Activated T-helper 9 cell treated with anti-CD3 and anti-CD28 coated beads, Interleukin-2, amount 50 U/mL, for 16 hours (primary cell): ENCODE data around the gene RAET1E.
"Not testable (repeated sequence)": the region's sequence is repeated elsewhere in the genome, so short reads cannot be mapped to it uniquely, and the experiment has no call there.

ENCODE experiments used
- DNase-seq: peaks from one replicate; pipeline ENCODE4 v3.0.0-alpha.2; 2020; ENCODE audit warnings: low read depth

The RAET1E gene

DNA sequence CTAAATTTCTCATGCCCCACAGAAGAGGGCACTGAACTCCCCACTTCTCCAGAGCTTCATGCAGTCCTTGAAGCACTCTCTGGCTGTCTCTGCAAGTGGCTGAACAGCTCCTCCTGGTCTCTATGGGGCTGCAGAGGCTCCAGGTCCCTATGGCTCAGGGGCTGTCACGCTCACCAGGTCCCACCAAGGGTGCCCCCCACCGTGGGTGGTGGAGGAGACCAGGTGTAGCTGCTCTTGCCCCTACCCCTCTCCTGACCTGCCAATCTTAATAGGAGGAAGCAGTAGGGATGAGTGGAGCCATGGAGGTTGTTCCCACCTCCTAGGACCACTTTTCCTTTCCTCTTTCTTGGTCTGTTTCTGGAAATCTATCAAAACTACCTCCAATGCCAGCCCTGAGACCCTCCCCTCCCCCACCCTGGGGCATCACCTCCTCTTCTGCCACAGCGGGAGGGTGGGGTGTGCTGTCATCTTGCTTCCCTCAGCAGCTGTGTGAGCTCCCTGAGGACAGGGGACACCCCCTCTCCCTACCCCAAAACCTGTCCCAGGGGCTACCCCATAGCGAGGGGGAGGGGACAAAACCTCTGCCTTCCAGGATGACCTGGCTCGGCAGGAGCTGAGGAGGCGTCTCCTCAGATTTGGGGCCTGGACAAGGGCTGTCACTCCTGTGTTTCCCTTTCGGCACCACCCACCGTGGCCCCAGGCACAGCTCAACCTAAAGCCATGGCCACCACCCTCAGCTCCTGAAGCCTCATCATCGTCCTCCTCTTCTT, 12.0 kb upstream of the RAET1E start:
- DNase-seq: no peak

DNA sequence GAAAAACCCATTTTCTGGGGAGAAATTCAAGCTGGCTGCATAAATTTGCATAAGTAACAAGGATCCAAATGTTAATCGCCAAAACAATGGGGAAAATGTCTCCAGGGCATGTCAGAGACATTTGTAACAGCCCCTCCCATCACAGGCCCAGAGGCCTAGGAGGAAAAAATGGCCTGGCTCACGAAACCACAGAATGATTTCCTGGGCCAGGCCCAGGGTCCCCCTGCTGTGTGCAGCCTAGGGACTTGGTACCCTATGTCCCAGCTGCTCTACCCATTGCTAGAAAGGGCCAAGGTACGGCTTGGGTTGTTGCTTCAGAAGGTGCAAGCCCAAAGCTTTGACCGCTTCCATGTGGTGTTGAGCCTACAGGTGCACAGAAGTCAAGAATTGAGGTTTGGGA, 10.6 kb upstream of the RAET1E start:
- not testable (repeated sequence) for DNase-seq

DNA sequence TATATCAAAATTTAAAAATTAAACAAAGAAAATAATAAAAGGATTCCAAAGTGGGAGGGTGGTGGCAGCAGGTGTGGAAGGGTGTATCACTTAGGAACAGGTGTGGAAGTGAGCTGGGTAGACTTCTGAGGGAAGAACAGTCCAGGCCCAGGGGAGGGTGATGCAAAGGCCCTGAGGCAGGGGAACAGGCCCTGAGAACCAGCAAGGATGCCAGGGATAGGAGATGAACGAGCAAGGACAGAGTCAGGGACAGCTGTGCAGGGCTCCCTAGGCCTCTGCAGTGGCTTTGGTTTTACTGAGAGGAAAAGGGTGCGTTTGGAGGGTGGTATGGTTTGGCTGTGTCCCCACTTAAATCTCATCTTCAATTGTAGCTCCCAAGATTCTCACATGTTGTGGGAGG, 9.4 kb upstream of the RAET1E start:
- DNase-seq: no peak

DNA sequence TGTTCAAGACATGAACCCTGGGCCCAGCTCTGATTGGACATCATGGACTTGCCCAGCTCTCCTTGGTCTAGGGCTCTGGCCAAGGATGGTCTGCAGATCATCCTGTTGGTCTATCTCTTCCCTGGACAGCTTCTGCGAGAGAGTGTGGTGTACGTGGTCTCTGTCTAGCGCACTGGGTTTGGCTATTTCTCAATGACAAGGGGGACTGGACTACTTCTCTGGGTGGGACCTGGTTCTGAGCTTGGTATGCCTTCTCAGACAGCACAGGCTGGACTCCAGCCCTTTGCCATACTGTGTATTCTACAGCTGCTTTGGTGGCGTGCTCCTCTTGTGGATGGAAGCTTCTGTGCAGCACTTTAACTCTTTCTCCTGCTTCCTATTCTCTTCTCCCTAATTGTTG, 8.5 kb upstream of the RAET1E start:
- DNase-seq: no peak

DNA sequence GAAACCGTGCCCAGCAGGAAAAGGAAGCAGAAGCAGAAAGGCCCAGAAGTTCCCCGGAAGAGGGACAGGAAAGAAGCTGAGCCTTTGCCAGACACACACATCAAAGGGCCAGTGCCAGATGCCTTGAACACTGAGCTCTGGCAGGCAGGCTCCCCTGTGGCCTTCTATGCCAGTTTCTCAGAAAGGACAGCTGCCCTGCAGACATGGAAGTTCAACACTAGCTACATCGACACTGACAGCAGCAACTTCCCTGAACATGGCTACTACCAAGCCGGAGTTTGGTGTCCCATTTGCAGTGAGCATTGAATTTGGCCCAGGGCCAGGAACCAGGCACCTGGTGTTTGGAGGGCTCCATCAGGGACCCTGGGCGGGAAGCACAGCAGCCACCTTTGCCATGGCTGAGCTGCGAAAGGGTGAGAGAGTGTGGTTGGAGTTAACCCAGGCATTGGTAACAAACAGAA, 8.0 kb upstream of the RAET1E start:
- no peak for DNase-seq

DNA sequence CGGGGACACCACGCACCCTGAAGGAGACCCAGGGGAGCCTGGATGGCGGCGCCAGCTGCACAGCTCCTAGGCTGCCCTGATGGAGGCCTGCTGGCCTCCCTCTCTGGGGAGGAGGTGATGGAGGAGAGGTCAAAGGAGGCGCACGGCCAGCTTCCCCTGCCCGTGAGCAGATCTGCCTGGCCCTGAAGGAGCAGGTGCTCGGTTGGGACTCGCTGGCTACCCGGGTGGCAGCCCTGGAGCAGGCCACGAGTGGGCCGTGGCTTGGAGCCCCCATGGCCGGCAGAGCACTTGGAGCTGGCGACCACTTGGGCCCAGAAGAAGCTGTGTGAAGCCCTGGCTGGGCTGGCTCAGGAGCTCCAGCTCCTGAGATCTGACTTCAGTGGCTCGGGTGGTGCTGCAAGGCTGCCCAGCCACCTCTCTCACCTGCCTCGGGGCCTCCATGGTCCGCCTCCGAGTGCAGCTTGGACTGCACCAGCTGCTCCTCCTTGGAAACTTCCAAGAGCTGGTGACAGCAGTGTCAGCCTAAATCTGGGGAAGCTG, 7.5 kb upstream of the RAET1E start:
- DNase-seq: no peak

DNA sequence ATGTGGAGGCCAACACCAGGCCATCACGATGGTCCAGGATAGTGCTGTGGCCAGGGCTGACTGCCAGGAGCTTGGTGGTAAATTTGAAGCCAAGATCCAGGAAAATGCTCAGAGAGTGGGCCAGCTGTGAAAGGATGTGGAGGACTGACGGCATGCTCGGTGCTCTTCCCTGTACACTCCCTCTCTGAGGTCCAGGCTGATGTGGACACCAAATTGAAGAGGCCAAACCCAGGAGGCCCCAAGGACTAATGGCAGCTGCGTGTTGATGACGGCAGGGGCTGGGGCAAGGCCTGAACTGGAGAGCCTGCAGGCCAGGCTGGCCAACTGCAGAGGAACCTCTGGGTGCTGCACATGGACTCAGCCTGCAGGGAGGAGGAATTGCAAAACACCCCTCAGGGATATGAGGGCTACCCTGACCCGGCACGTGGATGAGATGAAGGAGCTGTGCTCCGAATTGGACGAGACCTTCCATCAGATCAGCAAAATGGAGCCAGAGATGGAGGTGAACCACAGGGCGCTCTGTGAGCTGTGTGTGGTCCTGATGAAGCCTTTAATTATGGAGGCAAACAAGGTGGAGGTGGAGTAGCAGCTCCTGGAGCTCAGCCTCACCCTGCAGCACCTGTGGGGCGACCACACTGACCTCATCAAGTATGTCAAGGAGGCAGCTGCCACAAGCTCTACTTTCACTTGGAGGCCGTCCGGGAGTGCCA, 6.9 kb upstream of the RAET1E start:
- DNase-seq: no peak

DNA sequence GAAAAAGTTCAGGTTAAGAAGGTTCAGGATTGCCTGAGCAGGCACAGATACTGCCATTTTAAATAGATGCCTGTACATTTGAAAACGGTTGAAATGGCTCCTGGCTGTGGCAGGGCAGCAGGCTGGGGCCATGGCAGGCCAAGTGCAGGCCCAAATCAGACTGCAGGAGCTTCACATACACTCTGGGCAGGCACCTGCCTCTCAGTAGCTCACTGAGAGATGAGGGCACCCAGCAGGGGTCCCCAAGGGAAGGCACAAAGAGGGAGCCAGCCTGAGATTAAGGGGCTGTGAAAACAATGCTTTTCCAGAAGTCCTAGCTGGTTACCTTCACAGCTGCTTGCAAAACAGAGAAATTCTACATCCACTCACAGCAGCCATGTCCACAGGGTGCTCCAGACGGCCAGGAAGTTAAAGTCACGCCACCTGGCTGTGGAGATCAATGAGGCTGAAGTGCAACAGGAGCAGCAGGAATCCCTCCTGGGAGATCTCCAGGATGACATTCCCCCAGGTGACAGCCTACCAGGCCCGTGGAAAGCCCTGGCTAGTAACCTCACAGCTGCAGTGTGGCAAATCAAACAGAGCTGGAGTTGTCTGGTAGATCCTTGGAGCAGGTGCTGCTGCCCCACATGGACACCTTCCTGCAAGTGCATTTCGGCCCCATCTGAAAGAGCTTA, 6.2 kb upstream of the RAET1E start:
- DNase-seq: no peak

DNA sequence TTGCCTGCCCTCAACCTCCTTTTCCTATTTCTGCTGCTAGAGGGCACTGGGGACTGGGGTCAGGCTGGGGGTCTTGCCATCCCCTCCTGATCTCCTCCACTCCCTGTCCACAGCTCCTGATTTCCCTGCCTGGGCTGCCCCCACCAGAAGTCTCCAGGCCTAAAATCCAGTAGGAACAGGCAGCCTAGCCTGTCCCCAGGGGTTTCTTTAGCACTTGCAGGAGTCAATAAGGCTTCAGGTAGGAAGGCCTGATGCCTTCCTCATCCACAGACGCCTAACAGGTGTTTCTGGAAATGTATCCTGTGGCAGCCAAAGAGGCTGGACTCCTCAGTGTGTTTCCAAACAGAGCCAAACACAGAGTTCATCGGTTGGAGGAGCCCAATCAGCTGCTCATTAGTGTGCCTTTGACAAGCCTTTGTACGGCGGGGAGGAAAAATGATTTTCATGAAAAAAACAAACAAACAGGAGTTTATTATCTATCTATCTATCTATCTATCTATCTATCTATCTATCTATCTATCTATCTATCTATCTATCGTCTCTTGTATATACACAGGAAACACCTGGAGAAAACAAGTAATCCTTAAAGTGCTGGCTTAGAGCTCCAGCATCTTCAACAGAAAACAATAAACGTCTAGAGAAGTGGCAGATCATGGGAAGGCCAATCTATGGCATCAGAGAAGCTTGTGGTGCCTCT, 3.7 kb upstream of the RAET1E start:
- no peak for DNase-seq

DNA sequence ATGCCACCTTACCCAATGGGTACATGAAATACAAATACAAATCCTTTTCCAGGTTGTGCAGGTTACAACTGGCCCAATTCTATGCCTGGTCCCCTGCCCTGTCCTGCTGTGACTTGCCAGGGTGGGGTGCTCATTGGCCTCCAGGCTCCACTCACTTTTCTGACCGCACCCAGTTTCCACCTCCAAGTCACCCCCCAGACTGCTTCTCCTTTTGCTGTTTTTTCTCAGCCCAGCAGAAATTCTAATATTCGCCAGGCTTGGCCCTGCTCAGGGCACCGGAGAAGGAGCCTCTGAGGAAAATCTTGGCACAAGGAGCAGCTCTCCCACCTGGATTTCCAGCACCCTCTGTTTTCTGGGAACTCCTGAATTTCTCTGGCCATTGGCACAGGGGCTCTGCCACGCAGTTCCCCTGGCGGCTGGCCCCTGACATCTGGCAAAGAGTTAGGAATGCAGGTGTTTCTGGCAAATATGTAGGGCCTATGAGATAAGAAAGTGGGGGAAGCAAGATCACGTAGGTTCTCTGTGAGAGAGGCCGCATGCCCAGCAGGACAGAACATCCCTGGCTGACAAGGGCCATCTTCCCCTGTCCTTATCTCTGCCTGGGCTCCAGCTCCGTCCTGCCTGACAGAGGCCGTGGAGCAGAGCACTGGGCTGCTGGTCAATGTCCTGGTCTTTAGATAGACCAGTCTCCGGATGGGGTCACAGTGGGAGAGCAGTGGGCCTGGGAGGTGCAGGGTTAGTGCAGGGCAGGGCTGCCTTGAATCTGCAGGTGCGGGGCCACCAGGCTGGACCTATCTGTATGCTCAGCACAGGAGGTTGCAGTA, 2.9 kb upstream of the RAET1E start:
- no peak for DNase-seq

DNA sequence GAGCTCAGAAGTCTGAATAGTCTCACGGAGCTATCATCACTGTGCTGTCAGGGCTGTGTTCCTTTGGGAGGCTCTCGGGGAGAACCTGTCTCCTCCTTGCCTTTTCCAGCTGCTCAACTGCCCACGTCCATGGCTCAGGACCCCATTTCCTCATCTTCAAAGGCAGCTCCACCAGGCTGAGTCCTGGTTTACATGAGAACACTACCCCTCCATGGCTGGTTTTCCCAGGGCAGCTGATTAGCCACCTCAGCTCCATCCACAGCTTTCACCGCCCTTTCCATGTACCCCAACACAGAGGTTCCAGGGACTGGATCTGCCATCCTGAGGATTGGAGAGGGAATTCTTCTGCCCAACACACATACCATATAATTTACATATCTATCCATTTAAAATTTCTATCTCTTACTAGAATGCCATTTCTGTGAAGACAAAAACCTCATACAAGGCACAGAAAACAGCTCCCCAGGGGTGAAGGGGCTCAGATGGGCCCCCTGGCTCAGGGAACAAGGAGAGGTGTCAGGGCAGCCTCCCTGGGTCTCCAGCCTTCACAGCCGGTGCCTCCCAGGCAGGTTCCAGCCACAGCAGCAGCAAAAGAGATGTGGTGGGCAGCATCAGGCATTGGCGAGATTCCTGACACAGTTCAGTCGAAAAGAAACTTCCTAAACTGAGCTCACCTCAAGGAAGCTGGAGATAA, 2.2 kb upstream of the RAET1E start:
- DNase-seq: no peak

DNA sequence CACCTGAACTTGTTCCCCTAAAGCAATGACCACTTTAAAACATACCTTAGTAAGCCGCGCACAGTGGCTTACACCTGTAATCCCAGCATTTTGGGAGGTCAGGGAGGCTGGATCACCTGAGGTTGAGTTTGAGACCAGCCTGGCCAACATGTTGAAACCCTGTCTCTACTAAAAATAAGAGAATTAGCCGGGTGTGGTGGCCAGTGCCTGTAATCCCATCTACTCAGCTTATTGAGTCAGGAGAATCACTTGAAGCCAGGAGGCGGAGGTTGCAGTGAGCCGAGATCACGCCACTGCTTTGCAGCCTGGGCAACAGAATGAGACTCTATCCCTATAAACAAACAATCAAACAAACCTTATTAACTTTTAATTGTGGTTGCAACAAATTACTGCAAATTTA, 1.6 kb upstream of the RAET1E start:
- DNase-seq: no peak

DNA sequence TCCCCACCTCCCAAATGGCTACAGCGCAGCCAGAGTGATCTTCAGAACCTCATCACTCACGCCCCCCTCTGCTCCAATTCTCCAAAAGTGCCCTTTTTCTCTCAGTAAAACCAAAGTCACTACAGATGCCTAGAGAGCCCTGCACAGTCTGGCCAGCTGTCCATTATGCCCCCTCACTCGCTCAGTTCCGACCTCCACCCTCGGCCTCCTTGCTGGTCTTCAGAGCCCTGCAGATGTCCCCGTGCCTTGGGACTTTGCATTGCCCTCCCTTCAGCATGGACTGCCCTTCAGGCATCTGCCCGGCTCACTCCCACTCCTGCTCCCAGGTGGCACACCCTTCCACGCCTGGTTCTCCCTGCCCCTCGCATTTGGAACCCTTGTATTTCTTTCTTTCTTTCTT, 1.1 kb upstream of the RAET1E start:
- DNase-seq: no peak

DNA sequence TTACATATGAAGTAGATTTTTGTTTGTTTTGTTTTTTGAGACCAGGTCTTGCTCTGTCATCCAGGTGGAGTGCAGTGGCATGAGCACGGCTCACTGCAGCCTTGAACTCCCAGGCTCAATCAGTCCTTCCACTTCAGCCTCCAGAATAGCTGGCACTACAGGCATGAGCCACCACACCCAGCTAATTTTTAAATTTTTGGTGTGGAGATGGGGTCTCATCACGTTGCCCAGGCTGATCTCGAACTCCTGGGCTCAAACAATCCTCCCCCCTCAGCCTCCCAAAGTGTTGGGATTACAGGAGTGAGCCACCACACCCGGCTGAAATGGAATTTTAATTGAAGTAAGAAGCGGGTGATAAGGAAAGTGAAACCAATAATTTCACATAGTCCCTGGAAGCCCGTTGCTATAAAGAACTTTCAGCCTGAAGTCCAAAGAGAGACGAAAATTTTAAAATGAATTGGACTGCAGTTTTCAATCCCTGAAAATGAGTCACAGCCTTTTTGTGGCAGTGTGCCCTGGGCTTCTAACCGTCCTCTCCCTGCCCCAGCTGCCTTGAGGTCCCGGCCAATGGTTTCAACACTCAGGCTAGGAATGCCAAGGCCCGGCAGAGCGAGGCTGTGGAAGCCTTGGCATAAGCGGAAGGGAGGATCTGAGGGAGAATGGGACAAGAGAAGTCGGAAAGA, 757 bp downstream of the RAET1E start:
- no peak for DNase-seq

DNA sequence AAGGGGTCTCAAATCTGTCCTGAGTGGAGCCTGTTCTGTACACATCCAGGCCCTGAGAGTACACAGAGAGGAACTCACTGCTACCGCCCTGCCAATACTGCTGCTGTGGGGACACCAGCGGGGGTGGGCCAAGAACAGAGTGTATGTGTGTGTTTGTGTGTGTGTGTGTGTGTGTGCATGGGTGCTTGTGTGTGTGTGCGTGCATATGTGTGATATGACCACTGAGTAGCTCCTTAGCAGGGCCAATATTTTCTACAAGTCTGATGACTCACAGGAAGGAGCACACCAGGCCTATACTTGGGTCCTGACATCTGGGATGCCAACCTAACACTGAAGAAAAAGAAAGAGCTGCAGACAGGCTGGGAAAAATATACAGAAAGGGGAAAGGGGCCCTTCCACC, 1.4 kb downstream of the RAET1E start:
- DNase-seq: no peak

DNA sequence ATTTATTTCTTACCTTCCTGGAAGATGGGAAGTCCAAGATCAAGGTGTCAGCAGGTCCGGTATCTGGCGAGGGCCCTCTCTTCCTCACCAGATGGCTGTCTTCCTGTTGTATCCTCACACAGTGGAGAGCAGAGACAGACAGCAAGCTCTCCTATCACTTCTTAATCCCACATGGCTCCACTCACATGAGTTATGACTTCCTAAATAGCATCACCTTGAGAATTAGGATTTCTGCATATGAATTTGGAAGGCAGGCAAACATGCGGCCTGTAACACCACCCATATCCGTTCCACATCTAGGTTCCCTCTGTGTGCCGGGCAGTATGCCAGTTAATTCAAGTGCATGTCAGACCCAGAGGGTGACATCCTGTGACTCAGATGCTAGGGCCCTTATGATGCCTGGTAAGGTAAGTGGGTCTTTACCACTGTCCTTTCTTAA, 2.1 kb downstream of the RAET1E start:
- peak; percentile 8 for DNase-seq

DNA sequence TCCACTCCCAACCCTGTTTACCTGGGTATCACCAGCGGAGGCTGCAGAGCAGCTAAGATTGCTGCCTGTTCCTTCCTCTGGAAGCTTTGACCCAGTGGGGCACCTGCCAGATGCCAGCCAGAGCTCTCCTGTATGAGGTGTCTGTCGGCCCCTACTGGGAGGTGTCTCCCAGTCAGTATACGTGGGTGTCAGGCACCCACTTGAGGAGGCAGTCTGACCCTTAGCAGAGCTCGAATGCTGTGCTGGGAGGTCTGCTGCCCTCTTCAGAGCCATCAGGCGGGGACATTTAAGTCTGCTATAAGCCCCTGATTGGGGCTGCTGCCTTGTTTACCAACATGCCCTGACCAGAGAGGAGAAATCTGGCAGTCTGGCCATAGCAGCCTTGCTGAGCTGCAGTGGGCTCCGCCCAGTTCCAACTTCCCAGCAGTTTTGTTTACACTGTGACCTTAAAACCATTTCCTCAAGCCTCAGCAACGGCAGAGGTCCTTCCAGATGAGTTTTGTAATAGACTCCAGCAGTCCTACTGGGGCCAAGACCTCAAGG, 2.8 kb downstream of the RAET1E start:
- DNase-seq: no peak

DNA sequence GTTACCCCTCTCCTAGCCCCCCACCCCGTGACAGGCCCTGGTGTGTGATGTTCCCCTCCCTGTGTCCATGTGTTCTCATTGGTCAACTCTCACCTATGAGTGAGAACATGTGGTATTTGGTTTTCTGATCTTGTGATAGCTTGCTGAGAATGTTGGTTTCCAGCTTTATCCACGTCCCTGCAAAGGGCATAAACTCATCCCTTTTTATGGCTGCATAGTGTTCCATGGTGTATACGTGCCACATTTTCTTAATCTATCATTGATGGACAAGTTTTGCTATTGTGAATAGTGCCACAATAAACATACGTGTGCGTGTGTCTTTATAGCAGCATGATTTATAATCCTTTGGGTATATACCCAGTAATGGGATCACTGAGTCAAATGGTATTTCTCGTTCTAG, 6.0 kb downstream of the RAET1E start:
- not testable (repeated sequence) for DNase-seq

DNA sequence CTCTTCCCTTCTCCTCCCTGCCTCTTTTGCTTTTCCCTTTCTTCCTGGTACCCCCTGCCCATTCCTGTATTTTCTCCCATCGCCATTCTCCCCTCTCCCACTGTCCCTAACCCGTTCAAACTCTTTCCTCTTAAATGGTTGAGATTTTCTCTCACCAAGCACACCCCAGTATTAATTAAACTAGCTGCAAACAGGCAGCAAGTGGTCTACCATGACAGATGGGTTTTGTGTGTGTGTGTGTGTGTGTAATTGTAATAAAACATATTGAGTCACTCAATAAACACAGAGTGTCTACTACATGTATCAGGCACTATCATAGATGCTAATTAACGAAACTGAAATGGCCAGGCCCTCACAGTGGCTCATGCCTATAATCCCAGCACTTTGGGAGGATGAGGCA, 6.7 kb downstream of the RAET1E start:
- DNase-seq: no peak

DNA sequence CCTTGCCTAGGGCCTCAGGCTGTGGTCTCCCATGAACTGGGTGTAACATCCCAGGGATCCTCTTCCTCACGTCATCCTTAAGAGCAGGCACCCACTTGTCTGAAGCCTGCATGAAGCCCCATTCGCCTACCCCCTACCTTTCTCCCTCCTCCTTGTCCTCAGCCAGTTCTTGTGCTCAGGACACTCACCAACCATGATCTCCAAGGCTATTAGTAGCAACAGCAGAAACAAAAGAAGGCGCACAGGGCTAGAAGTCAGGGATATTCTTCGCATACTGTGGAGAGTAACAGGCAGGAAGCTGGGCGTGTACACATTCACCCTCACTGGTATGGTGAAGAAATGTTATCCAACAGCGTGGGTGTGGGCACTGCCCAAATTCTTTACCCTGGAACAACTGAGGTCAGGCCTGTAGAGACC, 7.3 kb downstream of the RAET1E start:
- no peak for DNase-seq
